Cardiac muscle cell (in vitro differentiated cells and primary cell): ENCODE data around the gene CYP8B1. TPM values are rescaled to one million over a fixed set of nuclear protein-coding genes. Genes with fewer than 3 reads are reported as not detected.

Experiments
- DNase-seq, 2 donors: peaks; one replicate each; pipeline versions ENCODE4 v3.0.0 to v3.0.0-alpha.2; 2010 to 2017; ENCODE audit warnings: low read depth in 1 of 2, low spot score in 1 of 2
- H3K27ac ChIP-seq: fragments of 200-600 bp; sonication (generic); 2 replicates; pipeline ENCODE4 v1.5.1; 2016
- H3K27me3 ChIP-seq: fragments of 200-600 bp; sonication (generic); 2 replicates; pipeline ENCODE4 v1.6.0; 2016; ENCODE audit warnings: control low read depth
- H3K36me3 ChIP-seq: fragments of 200-600 bp; sonication (generic); 2 replicates; pipeline ENCODE4 v1.5.1; 2016; ENCODE audit warnings: control low read depth
- H3K4me1 ChIP-seq: fragments of 200-600 bp; sonication (generic); 2 replicates; pipeline ENCODE4 v1.8.1; 2017; ENCODE audit warnings: low read depth, mild to moderate bottlenecking, mixed run types
- H3K4me3 ChIP-seq: fragments of 200-600 bp; sonication (generic); 2 replicates; pipeline ENCODE4 v1.5.1; 2016; ENCODE audit warnings: mild to moderate bottlenecking
- H3K9me3 ChIP-seq: fragments of 200-600 bp; sonication (generic); 2 replicates; pipeline ENCODE4 v1.5.1; 2017; ENCODE audit warnings: low read depth, mild to moderate bottlenecking, control low read depth
- CTCF ChIP-seq: IDR thresholded peaks from 2 replicates; pipeline ENCODE4 v1.5.1; 2012; ENCODE audit warnings: low read depth, mild to moderate bottlenecking, low read length
- polyA plus RNA-seq: library from polyadenylated mRNA; unstranded; fragments of >200 nt; fragmentation: Nextera tagmentation; extraction: Ambion mirVana; gene quantifications from 2 replicates; pipeline ENCODE4 v1.2.1, GENCODE V29; 2016
- total RNA-seq: library from RNA; depleted of rRNA; stranded (reverse); fragments of >200 nt; gene quantifications from 2 replicates; pipeline ENCODE4 v1.2.3, GENCODE V29; 2016

CYP8B1 gene
- total and polyA plus RNA-seq, 2 experiments from 2014 or later: not detected

GRCh38 chr3:42850263-42850662, 25.4 kb downstream of the CYP8B1 start:
- no peaks in the 10 kb centered on the region for H3K36me3 ChIP-seq
- DNase-seq: no peak

DNA sequence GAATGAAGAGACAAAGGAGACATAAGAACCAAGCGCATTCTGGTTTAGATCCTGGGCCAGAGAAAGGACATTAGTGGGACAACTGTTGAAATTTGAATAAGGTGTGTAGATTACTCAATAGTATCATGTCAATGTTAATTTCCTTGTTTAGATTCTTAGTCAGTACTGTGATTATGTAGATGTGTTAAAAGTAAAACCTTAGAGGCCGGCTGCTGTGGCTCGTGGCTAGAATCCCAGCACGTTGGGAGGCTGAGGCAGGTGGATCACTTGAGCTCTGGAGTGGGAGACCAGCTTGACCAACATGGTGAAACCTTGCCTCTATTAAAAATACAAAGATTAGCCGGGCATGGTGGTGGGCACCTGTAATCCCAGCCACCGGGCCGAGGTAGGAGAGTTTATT, 26.7 kb downstream of the CYP8B1 start:
- peaks cover 3% of the 10 kb centered on the region for H3K4me1 ChIP-seq
- H3K36me3 ChIP-seq: no peaks in the 10 kb centered on the region
- H3K9me3 ChIP-seq: no peaks in the 10 kb centered on the region
- H3K4me3 ChIP-seq: no peak overlapping the region
- no peaks in the 10 kb centered on the region for H3K27me3 ChIP-seq
- TF ChIP-seq CTCF: no peak
- no peak for DNase-seq
- no peak overlapping the region for H3K27ac ChIP-seq

More at GRCh38 chr3:42850263-42850662, 25.4 kb downstream of the CYP8B1 start:
- Histone ChIP-seq H3K4me3 (no peak overlapping the region), H3K9me3 (no peaks in the 10 kb centered on the region), H3K27me3 (no peaks in the 10 kb centered on the region), H3K4me1 (peaks cover 3% of the 10 kb centered on the region), H3K27ac (no peak overlapping the region)
- no peak for TF ChIP-seq CTCF

DNA sequence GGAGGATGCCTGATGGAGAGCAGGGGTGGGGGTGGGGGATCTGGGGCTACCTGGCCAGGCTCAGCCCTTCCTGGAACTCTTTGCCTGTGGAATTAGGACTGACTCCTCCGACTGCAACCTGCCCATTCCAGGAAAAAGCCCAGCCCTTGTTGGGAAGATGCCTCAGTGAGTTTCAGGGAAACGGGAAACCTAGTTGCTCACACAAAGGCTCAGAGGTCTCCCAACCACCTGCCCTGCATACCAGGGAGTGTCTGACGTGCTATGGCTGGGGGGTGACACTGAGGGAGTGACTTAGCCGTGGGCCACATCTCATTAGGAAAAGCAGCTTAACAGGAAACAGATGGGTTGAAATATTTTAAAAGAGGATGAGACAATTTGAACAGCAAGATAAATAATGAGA, 27.9 kb downstream of the CYP8B1 start:
- Histone ChIP-seq H3K4me1 (peaks cover 3% of the 10 kb centered on the region), H3K9me3 (no peaks in the 10 kb centered on the region), H3K4me3 (no peak overlapping the region), H3K36me3 (no peaks in the 10 kb centered on the region), H3K27ac (no peak overlapping the region), H3K27me3 (no peaks in the 10 kb centered on the region)
- no peak for TF ChIP-seq CTCF
- DNase-seq: no peak

DNA sequence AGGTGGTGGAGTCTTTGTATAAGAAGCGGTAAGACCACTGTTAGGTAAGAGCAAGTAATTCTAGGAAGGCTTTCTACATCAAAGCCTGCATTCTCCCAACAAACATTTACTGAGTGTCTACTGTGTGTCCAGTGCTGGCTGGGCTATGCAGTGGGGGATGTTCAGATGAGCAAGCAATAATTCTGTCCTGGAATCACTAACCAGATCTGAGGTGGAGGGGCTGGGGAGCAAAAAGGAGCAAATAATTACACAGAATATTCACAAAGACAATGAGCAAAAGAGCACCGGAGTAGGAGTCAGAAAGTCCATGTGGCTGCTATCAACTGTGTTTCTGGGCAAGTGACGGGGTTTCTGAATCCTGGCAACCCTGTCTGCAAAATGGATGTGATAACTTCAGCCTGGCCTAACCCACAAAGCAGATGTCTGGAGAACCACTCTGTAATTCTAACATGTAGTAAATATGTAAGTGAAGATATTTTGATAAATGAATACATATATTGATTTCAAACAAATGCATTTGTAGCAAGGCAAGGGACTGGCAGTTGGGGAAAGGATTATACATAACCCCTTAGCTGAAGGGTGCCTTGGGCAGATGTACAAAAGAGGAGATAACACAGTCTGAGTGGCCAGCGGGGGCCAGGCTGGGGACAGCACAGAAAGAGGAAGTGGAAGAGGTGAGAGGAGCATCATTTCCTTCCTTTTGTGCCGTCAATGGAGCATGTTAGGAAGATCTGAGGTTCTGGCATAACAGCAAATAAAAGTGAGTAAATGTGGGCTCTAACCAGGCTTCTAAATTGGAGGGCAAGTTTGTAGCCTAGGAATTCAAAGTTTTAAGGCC, 28.8 kb downstream of the CYP8B1 start:
- no peaks in the 10 kb centered on the region for H3K36me3 ChIP-seq
- H3K27me3 ChIP-seq: no peaks in the 10 kb centered on the region
- no peak for DNase-seq
- H3K4me1 ChIP-seq: peaks cover 3% of the 10 kb centered on the region
- no peaks in the 10 kb centered on the region for H3K9me3 ChIP-seq
- no peak overlapping the region for H3K4me3 ChIP-seq
- no peak for TF ChIP-seq CTCF
- H3K27ac ChIP-seq: peak overlapping the region; percentile 28

- TF ChIP-seq CTCF: no peak
- H3K27ac ChIP-seq: no peak overlapping the region
- no peaks in the 10 kb centered on the region for H3K9me3 ChIP-seq
- H3K4me1 ChIP-seq: peaks cover 3% of the 10 kb centered on the region
- DNase-seq: no peak
- no peak overlapping the region for H3K4me3 ChIP-seq
- no peaks in the 10 kb centered on the region for H3K27me3 ChIP-seq
- H3K36me3 ChIP-seq: no peaks in the 10 kb centered on the region
Measured at GRCh38 chr3:42844815-42845214, 30.9 kb downstream of the CYP8B1 start.
